ENCODE measurements around the gene PARG.

The PARG gene

DNA sequence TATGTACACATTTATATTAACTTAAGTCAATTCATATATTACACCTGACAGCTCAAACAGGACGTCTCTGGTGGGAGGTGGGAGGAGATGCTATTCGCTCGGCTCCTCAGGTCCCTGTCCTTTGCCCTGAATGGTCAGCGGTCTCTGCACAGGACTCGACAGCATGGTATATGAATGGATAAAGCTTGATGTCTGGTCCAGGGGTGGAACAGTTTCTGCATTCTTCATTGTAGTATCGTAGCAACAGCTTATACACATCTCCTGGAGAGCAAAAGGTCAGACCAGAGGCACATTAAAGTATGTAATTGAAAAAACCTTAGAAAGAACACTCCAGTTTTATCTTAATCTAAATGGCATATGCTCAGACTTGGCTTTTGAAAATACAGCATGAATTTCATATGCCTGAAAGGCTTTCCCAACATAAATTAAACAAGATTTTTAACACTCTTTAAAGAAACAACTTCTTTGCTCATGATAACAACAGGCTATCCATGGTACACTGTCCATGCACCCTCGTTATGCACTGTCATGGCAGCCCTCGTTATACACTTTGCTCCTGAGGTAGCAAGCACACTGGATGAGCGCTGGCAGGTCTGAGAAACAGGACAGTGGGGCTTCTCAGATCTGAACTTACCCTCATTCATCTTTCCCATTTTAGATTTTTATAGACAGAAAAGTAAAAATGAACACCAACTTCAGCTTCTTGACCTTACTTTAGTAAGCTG, 122.4 kb downstream of the PARG start:
- TF ChIP-seq RAD21 (IDR thresholded peaks at IDR 0.05; ENCODE audit: low read depth) (no peak), YY1 (IDR thresholded peaks at IDR 0.05; ENCODE audit: low read depth) (no peak), NFIC (IDR thresholded peaks at IDR 0.05) (no peak), CREB1 (IDR thresholded peaks at IDR 0.05; ENCODE audit: low read depth) (no peak), TEAD4 (IDR thresholded peaks at IDR 0.05) (no peak)
- TF ChIP-seq, protein P1, sequence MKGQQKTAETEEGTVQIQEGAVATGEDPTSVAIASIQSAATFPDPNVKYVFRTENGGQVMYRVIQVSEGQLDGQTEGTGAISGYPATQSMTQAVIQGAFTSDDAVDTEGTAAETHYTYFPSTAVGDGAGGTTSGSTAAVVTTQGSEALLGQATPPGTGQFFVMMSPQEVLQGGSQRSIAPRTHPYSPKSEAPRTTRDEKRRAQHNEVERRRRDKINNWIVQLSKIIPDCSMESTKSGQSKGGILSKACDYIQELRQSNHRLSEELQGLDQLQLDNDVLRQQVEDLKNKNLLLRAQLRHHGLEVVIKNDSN (IDR thresholded peaks at IDR 0.05), result no peak

DNA sequence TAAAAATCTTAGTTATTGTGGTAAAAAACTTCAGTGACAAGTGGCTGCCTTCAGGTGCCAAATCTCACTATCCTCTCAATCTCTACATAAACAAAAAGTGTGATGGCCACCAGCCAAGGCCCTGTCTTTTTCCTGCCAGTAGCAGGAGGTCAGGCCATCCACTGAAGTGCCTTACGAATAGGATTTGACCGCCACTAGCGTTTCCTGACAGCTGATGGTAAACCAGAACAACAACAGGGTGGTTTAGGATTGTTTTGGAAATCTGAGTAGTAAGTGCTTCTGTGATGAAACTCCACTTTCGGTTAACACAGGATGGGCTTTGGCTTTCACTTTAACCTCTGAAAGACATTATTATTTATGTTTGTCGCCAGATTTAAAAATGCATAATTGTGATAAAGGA, 124.0 kb downstream of the PARG start:
- TF ChIP-seq, protein P1 (IDR thresholded peaks at IDR 0.05), result no peak
- no peak for TF ChIP-seq EGR1 (IDR thresholded peaks at IDR 0.05)
- TF ChIP-seq TAF1 (IDR thresholded peaks at IDR 0.05; ENCODE audit: low read depth), result no peak
- TF ChIP-seq TEAD4 (IDR thresholded peaks at IDR 0.05), result no peak
- TF ChIP-seq RAD21 (IDR thresholded peaks at IDR 0.05; ENCODE audit: low read depth), result no peak
- TF ChIP-seq NFIC (IDR thresholded peaks at IDR 0.05), result no peak
- TF ChIP-seq, protein P2, sequence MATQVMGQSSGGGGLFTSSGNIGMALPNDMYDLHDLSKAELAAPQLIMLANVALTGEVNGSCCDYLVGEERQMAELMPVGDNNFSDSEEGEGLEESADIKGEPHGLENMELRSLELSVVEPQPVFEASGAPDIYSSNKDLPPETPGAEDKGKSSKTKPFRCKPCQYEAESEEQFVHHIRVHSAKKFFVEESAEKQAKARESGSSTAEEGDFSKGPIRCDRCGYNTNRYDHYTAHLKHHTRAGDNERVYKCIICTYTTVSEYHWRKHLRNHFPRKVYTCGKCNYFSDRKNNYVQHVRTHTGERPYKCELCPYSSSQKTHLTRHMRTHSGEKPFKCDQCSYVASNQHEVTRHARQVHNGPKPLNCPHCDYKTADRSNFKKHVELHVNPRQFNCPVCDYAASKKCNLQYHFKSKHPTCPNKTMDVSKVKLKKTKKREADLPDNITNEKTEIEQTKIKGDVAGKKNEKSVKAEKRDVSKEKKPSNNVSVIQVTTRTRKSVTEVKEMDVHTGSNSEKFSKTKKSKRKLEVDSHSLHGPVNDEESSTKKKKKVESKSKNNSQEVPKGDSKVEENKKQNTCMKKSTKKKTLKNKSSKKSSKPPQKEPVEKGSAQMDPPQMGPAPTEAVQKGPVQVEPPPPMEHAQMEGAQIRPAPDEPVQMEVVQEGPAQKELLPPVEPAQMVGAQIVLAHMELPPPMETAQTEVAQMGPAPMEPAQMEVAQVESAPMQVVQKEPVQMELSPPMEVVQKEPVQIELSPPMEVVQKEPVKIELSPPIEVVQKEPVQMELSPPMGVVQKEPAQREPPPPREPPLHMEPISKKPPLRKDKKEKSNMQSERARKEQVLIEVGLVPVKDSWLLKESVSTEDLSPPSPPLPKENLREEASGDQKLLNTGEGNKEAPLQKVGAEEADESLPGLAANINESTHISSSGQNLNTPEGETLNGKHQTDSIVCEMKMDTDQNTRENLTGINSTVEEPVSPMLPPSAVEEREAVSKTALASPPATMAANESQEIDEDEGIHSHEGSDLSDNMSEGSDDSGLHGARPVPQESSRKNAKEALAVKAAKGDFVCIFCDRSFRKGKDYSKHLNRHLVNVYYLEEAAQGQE (IDR thresholded peaks at IDR 0.05; ENCODE audit: low read depth), result no peak
- no peak for TF ChIP-seq ZBTB7A (IDR thresholded peaks at IDR 0.05; ENCODE audit: low read depth)
- TF ChIP-seq, protein P3, sequence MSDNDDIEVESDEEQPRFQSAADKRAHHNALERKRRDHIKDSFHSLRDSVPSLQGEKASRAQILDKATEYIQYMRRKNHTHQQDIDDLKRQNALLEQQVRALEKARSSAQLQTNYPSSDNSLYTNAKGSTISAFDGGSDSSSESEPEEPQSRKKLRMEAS (IDR thresholded peaks at IDR 0.05), result no peak
- TF ChIP-seq TCF12 (IDR thresholded peaks at IDR 0.05; ENCODE audit: low read depth), result no peak
- no peak for TF ChIP-seq FOXM1 (IDR thresholded peaks at IDR 0.05; ENCODE audit: borderline replicate concordance, low read depth)

DNA sequence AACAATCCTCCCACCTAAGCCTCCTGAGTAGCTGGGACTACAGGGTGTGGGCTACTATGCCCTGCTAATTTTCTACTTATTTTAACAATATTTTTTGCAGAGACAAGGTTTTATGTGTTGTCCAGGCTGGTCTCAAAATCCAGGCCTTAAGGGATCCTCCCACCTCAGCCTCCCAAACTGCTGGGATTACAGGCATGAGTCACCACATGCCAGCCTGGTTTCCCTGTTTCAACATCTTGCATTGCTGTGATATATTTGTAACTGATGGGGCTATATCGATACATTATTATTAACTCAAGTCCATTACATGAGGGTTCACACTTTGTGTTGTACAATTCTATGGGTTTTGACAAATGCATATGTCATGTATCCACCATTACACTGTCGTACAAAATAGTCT, 137.8 kb downstream of the PARG start:
- TF ChIP-seq, protein P3 (IDR thresholded peaks at IDR 0.05), result no peak
- TF ChIP-seq YY1 (IDR thresholded peaks at IDR 0.05; ENCODE audit: low read depth), result no peak
- TF ChIP-seq FOXM1 (IDR thresholded peaks at IDR 0.05; ENCODE audit: borderline replicate concordance, low read depth), result no peak
- TF ChIP-seq CREB1 (IDR thresholded peaks at IDR 0.05; ENCODE audit: low read depth), result no peak
- TF ChIP-seq, protein P2 (IDR thresholded peaks at IDR 0.05; ENCODE audit: low read depth), result no peak
- no peak for TF ChIP-seq TEAD4 (IDR thresholded peaks at IDR 0.05)
- no peak for TF ChIP-seq RAD21 (IDR thresholded peaks at IDR 0.05; ENCODE audit: low read depth)
- no peak for TF ChIP-seq NFIC (IDR thresholded peaks at IDR 0.05)
- no peak for TF ChIP-seq EP300 (IDR thresholded peaks at IDR 0.05; ENCODE audit: borderline replicate concordance)
- no peak for TF ChIP-seq ZBTB7A (IDR thresholded peaks at IDR 0.05; ENCODE audit: low read depth)
- no peak for TF ChIP-seq CEBPB (IDR thresholded peaks at IDR 0.05)
- TF ChIP-seq TAF1 (IDR thresholded peaks at IDR 0.05; ENCODE audit: low read depth), result no peak
- TF ChIP-seq TCF12 (IDR thresholded peaks at IDR 0.05; ENCODE audit: low read depth), result no peak
- TF ChIP-seq, protein P1 (IDR thresholded peaks at IDR 0.05), result no peak
- TF ChIP-seq EGR1 (IDR thresholded peaks at IDR 0.05), result no peak

DNA sequence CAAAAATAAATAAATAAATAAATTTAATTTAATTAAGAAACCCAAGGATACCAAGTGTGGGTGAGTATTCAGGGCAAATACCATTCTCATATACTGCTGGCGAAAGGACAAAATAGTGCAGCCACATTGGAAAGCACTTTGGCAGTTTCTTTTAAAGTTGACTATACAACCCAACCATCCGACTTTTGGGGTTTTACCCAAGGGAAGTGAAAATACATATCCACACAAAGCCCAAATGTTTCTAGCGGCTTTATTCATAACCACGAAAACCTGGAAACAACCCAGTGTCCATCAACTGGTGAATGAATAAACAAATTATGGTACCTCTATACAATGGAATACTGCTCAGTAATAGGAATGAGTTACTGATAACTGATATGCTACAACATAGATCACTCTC, 143.6 kb downstream of the PARG start:
- no peak for TF ChIP-seq TEAD4 (IDR thresholded peaks at IDR 0.05)
- TF ChIP-seq ZBTB7A (IDR thresholded peaks at IDR 0.05; ENCODE audit: low read depth), result no peak
- no peak for TF ChIP-seq EP300 (IDR thresholded peaks at IDR 0.05; ENCODE audit: borderline replicate concordance)
- TF ChIP-seq, protein P3 (IDR thresholded peaks at IDR 0.05), result no peak
- no peak for TF ChIP-seq CREB1 (IDR thresholded peaks at IDR 0.05; ENCODE audit: low read depth)
- no peak for TF ChIP-seq YY1 (IDR thresholded peaks at IDR 0.05; ENCODE audit: low read depth)
- TF ChIP-seq TAF1 (IDR thresholded peaks at IDR 0.05; ENCODE audit: low read depth), result no peak
- TF ChIP-seq FOXM1 (IDR thresholded peaks at IDR 0.05; ENCODE audit: borderline replicate concordance, low read depth), result no peak
- TF ChIP-seq, protein P1 (IDR thresholded peaks at IDR 0.05), result no peak
- no peak for TF ChIP-seq RAD21 (IDR thresholded peaks at IDR 0.05; ENCODE audit: low read depth)
- no peak for TF ChIP-seq TCF12 (IDR thresholded peaks at IDR 0.05; ENCODE audit: low read depth)
- TF ChIP-seq, protein P2 (IDR thresholded peaks at IDR 0.05; ENCODE audit: low read depth), result no peak
